ENCODE measurements around the gene KCTD5.
"Not testable (repeated sequence)": the region's sequence is repeated elsewhere in the genome, so short reads cannot be mapped to it uniquely, and the experiment has no call there.

GRCh38 chr16:2689422-2689821 is 7.1 kb downstream of the KCTD5 start:
- TF ChIP-seq CTCF (IDR thresholded peaks at IDR 0.05; ENCODE audit: poor library complexity, severe bottlenecking); EZH2 (IDR thresholded peaks at IDR 0.05; ENCODE audit: borderline replicate concordance, insufficient read depth, low read length, poor library complexity, severe bottlenecking); EP300 (conservative IDR thresholded peaks at IDR 0.05; ENCODE audit: poor library complexity, severe bottlenecking); REST (IDR thresholded peaks at IDR 0.05; ENCODE audit: borderline replicate concordance); POLR2AphosphoS5 (IDR thresholded peaks at IDR 0.05): not testable (repeated sequence)

Data from neural cell (in vitro differentiated cells).